Fibroblast of lung (primary cell): ENCODE data around the gene S100A2.

Experiments used
- CTCF ChIP-seq, 2 donors: IDR thresholded peaks in 1 of 2; conservative IDR thresholded peaks in 1 of 2; 1 replicate in 1 of 2; 2 replicates in 1 of 2; pipeline ENCODE4 v1.5.1; 2011 to 2012; ENCODE audit warnings: low read length in 2 of 2, control low read depth in 1 of 2, inconsistent platforms in 1 of 2, low read depth in 1 of 2, mild to moderate bottlenecking in 1 of 2
- EZH2 ChIP-seq: IDR thresholded peaks from 2 replicates; pipeline ENCODE4 v1.5.1; 2012; ENCODE audit warnings: low read length, control low read depth, mild to moderate bottlenecking; ENCODE audit errors: missing control alignments

GRCh38 chr1:153587314-153587713, 21.7 kb upstream of the S100A2 start:
- TF ChIP-seq CTCF (conservative IDR thresholded peaks at IDR 0.05 in 1 of 2, IDR thresholded peaks at IDR 0.05 in 1 of 2; ENCODE audit: low read depth in 1 of 2, low read length in 2 of 2) = no peak
- TF ChIP-seq EZH2 = no peak
